ENCODE data around the gene FASN.

The FASN gene

GRCh38 chr17:82056729-82057621, 41.1 kb downstream of the FASN start:
- DNase-seq (ENCODE audit: low spot score), result no peak

- DNase-seq (ENCODE audit: low spot score), result no peak
Measured at GRCh38 chr17:82055965-82056728, 41.9 kb downstream of the FASN start.

GRCh38 chr17:82055023-82055964, 42.7 kb downstream of the FASN start:
- no peak for DNase-seq (ENCODE audit: low spot score)

GRCh38 chr17:82054351-82055022, 43.5 kb downstream of the FASN start:
- DNase-seq (ENCODE audit: low spot score), result no peak

- no peak for DNase-seq (ENCODE audit: low spot score)
Measured at GRCh38 chr17:82053556-82054263, 44.3 kb downstream of the FASN start.

GRCh38 chr17:82053130-82053529, 44.9 kb downstream of the FASN start:
- DNase-seq (ENCODE audit: low spot score), result no peak

DNA sequence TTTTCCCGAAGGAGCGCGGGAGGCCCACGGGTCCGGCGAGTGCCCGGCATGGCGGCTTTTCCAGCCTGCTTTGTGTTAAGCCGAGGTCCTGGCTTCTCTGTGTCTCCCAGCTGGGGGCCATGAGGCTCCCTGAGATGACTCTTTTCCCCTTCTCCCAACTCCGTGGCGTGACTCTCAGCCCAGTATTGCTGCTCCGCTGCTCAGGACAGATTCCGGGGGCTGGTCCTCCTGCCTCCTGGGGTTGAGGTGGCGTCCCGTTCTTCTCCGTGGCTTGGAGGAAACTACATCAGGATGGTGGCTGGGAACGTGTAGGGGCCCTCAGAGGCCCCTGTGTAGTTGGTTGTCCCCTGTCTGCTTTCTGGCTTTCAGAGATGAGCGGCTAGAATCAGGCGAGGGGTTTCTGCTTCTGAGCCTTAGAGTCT, 45.4 kb downstream of the FASN start:
- DNase-seq (ENCODE audit: low spot score), result no peak

DNA sequence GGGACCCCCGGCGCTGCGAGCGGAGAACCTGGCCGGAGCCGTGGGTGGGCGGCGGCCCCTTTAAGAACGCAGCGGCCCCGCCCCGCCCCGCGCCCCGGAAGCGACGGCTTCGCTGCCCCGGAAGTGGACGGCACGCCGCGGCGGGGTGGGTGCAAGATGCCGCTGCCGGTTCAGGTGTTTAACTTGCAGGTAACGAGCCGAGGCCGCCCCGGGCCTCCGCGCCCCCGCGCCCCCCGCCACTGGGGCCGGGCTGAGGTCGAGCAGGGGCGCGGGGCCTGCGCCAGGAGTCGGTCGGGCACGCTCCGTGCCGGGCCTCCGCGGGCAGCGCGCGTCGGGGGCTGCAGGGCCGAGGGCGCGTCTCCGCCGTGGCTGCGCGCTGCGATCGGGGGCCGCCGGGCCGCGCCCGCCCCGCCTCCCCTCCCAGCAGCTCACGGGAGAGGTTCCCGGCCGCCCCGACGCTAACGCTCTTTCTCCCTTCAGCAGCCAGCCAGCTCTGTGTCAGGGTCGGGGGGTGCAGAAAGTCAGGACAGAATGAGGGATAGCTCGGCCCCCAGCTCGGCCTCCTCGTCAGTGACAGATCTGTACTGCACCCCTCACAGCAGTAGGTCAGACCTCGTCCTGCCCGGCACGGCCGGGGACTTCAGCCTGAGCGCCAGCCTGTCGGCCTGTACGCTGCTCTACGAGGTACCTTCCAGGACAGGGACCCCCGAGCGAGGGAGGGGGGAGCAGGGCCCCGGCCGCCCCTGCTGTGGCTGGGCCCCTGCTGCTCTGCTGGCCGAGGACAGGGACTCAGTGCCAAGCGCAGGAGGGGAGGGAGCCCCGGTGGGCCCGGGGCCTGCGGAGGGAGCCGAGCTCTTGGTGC, 46.0 kb downstream of the FASN start, which contains the start of the genes GPS1 and RFNG:
Gene GPS1, plus strand, starts transcription at position 123 of the 862 bp plus-strand sequence. Its CDS starts 34 bp downstream, at position 157.
Gene RFNG, minus strand, starts transcription at position 36 of the 862 bp plus-strand sequence. CDS start 45 bp downstream, outside the sequence.
- peak; percentile 88 for DNase-seq (ENCODE audit: low spot score)

DNA sequence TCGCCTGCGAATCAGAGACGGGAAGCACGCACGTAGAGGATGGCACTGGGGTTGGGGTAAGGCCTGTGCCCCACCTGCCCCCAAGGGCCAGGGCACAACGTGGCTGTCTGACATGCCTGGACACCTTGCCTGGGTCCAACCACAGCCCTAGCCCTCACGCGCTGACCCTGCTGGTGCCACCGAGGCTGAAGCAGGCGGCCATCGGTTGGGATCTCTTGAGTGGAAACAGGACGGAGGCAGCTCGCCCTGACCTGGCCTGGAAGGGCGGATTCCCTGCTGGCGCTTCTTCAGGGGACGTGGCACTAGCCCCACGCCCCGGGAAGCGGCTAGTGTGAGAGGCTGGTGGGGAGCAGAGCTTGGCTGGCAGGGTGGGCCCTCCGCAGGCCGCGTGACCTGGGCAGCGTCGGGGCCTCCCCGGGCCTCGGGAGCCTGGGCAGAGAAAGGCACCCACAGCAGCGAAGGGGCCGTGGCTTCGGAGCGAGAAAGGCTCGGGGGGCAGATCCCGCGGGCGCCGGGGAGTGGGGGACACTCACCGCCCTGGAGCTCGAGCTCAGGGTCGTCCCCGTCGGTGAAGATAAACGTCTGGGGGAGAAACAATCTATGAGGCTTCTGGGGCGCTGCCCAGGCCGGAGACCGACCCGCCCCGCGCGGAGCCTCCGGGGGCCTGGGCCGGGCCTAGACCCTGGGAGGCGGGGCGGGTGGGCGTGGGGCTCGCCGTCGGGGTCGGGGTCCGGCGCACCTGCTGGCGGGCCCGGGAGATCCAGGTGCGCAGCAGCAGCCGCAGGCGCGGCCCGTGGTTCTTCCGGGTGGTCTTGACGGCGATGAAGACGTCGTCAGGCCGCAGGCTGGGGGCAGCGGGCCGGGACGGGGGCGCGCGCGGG, 47.0 kb downstream of the FASN start:
- no peak for DNase-seq (ENCODE audit: low spot score)

GRCh38 chr17:82050152-82050760, 47.8 kb downstream of the FASN start:
- DNase-seq (ENCODE audit: low spot score), result no peak

DNA sequence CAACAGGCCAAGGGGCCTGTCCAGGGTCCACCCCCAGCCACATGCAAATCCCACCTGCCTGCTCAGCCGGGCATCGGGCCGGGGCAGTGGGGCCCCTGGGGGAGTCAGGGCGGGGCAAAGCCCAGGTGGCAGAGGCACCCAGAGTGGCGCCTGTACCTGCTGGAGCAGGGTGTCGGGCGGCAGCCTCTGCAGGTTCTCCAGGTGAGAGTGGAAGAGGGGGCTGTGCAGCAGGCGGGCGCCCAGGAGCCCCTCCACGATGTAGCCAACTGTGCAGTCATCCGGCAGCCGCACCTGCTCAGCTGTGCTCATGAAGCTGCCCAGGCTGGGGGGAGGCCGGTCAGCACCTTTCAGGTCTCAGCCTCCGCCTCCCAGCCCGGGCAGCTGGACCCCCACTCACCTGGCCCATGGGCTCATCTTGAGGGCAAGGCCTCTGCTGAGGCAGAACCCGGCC, 48.5 kb downstream of the FASN start:
- DNase-seq (ENCODE audit: low spot score), result no peak

DNA sequence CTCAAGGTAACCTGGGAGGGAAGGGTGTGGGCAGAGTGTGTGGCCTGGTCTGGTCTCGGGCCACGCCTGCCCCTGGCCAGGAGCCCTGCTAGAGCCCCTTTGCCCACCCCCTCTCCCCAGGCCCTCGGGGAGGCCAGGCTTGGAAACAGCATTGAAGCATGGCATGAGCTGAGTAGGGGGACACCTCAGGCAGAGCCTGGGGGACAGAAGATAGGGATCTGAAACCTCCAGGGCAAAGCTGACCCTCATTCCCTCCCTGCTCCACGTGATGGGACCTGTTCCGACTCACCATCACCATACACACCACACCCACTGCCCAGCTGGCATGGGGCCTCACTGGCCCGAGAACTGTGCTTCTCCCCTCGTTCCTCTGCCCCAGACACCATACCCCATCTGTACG, 48.9 kb downstream of the FASN start:
- no peak for DNase-seq (ENCODE audit: low spot score)

DNA sequence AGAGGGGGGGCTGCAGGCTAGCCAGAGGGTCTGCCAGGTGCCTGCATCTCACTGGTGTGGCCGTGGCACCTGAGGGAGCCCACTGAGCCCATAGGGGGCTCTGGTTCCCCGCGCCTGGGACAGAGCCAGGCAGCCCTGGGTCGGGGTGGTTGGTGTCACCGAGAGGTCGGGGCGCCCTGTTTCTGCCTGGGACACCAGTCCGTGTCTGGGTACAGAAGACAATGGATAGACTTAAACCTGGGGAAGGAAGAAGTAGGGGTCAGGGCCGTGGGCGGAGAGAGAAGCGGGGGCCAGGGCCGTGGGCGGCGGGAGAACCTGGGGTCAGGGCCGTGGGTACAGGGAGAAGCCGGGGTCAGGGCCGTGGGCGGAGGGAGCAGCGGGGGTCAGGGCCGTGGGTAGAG, 49.5 kb downstream of the FASN start:
- DNase-seq (ENCODE audit: low spot score), result no peak

GRCh38 chr17:82047914-82048570, 50.0 kb downstream of the FASN start:
- no peak for DNase-seq (ENCODE audit: low spot score)

GRCh38 chr17:82047379-82047778, 50.7 kb downstream of the FASN start:
- no peak for DNase-seq (ENCODE audit: low spot score)

- no peak for DNase-seq (ENCODE audit: low spot score)
Measured at GRCh38 chr17:82046903-82047302, 51.1 kb downstream of the FASN start.

- no peak for DNase-seq (ENCODE audit: low spot score)
Measured at GRCh38 chr17:82045936-82046484, 52.0 kb downstream of the FASN start.

Data from ecto neural progenitor cell (in vitro differentiated cells).